HK-2 (cell line): ENCODE results near the gene ABAT.
"Not testable (repeated sequence)": the region's sequence is repeated elsewhere in the genome, so short reads cannot be mapped to it uniquely, and the experiment has no call there.

Experiments used
- DNase-seq: peaks from one replicate; pipeline ENCODE4 v3.0.0-alpha.2; 2018; ENCODE audit not compliant: unreplicated experiment

Gene ABAT

DNA sequence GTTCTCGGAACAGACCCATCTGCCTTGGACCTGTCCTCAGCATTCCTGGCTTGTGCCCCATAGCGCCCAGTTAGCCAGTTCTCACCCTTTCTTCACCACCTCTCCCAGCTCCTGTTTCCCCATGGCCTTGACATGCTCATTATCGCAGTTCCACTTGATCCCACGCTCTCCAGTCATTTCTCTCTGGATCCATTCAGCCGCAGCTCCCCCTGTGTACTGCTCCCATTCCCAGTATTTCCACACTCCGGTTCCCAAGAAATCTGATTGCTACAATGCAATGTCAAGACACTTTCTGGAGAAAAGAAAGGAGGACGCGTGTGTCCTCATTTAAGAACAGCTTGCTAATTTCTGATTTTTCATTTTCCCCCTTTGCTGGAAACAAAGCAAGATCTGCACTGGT, 67.7 kb downstream of the ABAT start:
- DNase-seq: no peak

DNA sequence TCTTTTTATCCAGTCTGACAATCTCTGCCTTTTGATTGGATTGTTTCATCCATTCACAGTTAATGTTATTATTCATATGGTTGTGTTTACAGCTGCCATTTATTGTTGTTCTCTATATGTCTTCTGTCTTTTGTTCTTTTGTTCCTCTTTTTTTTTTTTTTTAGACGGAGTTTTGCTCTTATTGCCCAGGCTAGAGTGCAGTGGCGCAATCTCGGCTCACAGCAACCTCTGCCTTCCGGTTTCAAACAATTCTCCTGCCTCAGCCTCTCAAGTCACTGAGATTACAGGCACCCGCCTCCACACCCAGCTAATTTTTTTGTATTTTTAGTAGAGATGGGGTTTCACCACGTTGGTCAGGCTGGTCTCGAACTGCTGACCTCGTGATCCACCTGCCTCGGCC, 74.5 kb downstream of the ABAT start:
- DNase-seq: not testable (repeated sequence)

DNA sequence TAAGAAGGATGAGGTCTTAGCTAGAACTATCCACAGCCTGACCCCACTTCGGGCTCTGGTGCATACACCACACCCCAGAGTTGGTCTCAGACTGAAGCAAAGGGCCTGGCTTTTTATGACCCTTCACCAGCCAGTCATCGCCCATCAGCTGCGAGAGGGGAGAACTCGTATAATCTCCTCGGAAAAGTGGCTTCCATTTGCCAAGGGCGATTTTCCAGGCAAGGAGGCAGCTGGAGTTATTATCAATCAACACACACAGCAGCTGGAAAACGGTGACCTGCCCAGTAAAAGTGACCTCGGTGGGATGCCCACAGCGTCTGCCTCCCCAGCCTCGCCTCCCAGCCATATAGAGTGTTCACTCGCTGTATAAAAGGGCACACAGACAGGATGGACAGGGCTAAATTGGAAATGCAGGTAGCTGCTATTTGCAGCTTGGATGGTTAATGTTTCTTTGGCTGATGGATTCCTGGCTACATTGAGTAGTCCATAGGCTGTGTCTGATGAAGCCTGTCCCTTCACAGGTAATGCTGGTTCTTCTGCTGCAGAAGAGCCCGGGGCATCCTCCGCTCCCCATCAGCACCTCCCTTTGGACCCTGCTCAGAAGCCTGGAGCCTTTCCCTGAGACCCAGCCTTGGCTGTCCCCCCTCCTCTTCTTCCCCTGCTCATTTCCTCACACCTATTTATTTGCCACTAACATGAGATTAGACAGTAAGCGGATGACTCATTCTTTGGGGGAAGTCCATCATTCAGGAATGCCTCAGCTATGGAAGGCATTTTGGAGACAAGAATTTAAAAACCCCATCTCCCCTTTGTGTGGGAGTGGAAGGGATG, 77.3 kb downstream of the ABAT start:
- DNase-seq: peak; percentile 6

DNA sequence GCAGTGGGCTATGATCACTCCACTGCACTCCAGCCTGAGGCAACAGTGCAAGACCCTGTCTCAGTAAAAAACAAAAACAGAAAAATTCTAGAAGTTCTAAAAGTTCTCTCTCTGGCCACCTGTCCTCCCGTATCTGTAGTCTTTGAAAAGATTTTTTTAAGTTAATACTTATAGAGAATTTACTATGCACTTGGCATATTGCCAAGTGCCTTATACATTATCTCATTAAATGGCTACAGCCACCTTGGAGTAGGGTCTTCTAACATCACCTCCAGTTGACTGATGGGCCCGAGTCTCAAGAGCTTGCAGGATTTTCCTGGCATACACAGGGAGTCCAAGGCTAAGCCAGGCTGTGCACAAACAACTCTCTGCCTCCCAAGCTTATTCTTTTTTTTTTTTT, 78.3 kb downstream of the ABAT start:
- no peak for DNase-seq

DNA sequence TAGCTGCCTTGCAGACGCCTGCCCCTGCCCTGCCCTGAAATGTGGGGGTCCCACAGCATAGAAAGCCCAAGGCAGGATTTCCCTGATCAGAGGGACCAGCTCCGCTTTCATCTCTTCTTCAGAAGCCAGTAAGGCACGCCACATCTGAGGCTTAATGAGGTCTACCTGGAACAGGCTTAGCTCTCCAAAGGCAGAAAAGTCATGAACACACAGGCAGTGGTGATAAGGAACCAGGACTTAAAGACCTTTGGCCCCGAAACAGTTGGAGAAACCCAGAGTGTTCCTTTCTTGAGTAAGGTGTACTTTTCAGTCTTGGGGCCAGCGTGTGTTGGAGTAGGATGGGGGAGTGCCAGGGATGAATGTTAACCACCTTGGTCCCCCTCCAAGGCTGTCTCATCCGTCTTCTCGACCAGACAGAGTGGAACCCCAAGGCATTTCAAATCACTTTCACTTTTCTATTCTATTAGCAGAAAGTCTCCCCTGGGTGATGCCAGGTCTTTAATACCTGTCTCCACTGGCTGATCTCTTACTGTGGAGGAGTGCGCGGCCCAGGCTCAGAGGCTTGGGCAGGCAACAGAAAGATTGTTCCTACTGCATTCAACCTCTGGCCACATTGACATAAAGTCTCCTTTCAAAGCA, 79.1 kb downstream of the ABAT start:
- DNase-seq: no peak

DNA sequence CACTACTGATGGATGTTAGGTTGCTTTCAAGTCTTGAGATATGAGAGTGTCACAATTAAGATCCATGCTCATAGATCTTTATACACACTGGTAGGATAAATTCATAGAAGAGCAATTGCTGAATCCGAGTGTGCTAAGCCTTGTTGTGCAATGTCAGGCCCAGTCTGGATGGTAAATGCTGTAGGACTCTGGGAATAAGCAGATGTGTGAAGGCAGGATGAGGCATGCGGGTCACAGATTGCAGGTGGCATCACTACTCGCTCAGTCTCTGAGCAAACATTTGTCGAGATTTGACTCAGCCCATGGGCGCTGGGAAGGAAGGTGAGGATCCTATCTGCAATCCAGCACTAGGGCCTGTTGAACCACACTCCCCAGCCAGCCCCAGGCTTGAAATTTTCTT, 82.3 kb downstream of the ABAT start:
- no peak for DNase-seq

DNA sequence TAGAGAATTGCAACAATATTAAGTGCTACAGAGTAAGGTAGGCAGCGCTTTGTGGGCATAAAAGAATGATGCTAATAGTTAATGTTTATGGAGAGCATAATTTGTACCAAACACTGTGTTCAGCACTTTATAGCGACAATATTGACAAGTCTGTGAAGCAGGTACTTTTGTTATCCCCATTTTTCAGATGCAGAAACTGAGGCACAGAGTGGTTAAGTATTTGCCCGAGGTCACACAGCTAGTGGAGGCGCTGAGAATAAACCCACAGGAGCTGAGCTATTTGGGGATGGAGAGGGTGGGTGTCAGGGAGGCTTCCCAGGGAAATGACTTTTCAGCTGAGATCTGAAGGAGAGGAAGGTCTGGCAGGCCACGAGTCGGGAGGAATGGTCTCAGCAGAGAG, 83.6 kb downstream of the ABAT start:
- DNase-seq: no peak

DNA sequence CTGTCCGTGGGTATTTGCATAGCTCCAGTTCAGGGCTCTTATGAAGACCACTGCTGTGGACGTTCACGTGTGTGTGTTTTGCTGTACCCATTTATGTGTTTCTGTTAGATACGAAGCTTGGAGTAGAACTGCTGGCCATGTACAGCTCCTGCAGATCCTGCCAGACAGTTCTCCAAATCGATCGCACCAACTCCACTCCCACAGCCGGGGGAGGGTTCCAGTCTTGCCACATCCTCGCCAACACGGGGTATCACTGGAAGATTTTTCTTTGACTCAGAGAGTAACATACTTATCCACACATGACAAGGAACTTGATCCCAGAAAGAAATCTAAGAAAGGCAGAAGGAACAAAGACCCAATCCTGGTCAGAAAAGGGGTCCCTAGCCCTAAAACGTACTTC, 85.6 kb downstream of the ABAT start:
- DNase-seq: no peak

DNA sequence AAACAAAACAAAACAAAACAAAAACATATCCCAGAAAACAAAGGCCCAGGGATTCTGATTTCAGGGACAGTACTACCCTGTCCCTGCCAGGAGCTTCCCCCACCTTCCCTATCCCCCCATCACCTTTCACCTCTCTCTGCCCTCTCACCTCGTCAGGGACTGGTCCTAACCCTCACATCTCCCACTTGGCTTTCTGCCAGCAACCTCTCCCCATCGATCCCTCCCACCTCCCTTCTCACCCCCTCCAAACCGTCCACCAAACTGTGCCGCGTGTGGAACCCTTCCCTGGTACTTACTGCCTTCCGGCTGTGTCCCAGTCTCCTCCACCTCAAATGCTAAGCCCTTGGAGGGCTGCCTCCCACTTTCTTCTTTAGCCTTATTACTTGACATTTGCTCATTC, 86.7 kb downstream of the ABAT start:
- DNase-seq: no peak

DNA sequence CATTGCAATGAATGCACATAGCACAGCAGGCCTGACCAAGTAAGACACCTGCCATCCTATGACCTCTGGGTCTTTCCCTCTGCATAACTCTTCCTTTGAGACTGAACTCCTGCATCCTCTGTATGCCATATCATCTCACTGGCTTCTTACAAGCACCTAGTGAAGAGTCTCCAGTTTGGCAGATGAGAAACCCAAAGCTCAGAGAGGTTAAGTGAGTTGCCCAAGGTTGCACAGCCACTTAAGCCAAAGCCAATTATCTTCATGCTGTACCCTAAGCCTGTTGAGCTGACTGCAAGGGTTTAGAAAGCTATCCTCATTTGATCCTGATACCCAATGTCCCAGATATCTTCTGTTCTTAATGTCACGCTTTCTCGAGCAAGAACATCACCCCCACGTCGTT, 87.8 kb downstream of the ABAT start:
- no peak for DNase-seq

DNA sequence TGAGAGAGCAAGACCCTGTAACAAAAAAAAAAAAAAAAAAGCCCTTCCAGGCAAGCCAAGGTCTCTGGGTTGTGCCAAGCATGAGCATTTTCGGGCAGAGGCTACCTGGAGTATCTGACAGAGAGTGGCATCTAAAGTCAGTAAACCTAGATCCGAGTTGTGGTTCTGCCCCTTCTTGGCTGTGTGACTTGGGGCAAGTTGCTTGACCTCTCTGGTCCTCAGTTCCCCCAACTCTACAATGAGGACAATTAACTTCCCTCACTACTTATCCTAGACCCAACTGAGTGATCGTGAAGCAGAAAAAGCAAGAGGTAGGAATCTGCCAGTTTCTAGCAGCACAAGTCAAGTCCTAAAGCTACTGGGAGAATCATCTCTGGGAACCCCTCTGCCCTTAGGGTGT, 88.7 kb downstream of the ABAT start:
- no peak for DNase-seq

DNA sequence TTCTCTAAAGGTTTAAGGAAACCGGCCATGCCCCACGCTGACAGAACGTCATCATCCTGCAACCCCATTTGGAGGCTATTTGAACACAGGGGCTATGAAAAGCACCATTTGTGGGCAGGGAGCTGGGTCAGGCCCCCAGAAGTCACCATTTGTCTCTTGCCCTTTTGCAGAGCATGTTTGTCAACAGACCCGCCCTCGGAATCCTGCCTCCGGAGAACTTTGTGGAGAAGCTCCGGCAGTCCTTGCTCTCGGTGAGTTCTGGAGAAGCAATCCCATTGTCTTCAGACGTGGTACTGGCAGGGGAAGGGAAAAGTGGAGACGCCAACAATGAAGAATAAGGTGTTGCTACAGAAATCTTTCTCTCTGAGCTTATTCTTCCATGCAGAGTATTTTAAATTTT, 89.5 kb downstream of the ABAT start:
- DNase-seq: no peak

DNA sequence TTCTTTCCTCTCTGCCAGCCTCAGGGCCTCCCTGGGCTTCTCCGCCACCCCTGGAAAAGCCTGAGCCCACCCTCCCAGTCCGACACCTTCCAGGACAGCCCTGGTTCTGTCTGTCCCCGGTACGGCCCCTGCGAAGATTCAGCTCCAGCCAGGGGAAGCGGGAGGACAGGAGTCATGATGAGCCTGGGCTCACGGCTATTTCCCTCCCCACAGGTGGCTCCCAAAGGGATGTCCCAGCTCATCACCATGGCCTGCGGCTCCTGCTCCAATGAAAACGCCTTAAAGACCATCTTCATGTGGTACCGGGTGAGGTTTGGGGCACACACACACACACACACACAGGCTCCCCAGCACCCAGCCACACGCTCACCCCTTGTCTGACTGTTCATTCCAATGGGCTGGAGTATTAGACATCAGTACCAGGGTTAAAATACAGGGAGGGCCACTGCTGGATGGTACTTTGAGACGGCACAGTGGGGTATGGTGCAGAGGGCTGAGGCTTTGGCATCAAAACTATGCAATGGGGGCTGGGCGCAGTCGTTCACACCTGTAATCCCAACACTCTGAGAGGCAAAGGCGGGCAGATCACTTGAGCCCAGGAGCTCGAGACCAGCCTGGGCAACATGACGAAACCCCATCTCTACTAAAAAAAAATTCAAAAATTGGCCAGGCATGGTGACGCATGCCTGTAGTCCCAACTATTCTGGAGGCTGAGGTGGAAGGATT, 90.3 kb downstream of the ABAT start:
- DNase-seq: no peak

DNA sequence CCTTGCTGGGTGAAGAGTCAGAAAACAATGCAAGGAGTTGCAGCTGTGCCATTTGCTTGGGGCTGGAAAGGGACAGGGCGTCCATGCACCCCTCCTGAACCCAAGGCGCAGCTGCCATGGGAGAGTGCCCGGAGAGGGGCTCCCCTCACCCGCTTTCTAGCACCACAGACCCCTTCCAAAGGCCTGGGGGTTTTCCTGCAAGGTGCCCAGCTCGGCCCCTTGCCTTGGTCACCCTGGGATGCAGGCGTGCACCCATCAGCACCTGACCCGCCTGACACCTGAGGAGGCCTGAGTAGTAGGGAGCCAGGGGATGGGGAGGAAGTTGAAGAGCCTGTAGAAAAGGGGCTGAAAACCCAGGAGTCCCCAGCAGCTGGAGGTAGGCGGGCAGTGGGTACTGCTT, 92.8 kb downstream of the ABAT start:
- no peak for DNase-seq

DNA sequence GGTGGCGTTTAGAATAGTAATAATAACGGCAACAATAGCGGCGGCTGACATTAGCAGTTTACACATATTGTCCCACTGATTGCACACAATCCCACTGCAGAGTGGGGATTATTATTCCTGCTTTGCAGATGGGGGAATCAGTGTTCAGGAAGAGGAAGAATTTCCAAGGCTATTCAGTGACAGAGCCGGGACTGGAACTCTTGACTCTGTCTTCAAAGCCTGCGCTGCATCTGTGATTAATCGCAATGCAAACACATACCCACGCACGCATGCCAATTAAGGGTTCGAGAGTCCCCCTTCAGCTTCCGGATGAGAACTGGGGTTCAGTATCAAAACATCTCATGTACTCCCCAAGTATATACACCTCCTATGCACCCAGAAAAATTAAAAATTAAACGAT, 93.9 kb downstream of the ABAT start:
- no peak for DNase-seq

DNA sequence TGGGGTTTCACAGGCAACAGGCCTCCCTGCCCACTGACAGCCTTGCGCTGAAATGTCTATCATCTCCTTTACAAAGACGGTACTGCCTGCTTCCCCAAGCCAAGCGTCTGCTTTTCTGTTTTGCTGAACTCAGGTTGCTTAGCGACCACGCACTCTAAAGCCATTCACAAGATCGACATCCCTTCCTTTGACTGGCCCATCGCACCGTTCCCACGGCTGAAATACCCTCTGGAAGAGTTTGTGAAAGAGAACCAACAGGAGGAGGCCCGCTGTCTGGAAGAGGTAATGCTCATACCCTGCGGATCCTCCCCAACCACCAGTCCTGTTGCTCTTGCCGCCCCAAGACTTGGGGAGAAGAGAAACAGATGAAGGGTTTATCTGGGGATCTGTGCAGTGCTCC, 94.3 kb downstream of the ABAT start:
- no peak for DNase-seq

DNA sequence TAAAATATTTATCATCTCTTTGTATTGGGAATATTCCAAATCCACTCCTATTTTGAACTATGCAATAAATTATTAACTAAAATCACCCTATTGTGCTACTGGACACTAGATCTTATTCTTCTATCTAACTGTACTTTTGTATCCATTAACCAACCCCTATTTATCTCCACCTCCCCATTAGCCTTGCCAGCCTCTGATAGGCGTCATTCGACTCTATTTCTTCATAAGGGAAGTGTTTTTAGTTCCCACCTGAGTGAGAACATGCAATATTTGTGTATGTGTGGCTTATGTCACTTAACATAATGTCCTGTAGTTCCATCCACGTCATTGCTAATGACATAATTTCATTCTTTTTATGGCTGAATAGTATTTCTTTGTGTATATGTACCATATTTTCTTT, 99.1 kb downstream of the ABAT start:
- no peak for DNase-seq

DNA sequence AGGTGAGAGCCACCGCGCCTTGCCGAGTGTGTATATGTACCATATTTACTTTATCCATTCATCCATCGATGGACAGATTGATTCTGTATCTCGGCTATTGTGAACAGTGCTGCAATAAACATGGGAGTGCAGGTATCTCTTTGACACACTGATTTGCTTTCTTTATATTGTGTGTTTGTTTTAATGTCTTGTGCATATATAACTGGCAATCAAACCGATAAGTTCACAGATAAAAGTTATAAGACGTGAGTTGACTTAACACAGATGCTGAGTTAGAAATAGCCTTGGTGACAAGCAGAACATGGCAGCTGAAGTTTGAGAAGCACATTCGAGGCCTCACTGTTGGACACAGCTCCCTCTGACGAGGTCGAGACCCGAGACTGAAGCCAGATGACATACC, 99.8 kb downstream of the ABAT start:
- no peak for DNase-seq

DNA sequence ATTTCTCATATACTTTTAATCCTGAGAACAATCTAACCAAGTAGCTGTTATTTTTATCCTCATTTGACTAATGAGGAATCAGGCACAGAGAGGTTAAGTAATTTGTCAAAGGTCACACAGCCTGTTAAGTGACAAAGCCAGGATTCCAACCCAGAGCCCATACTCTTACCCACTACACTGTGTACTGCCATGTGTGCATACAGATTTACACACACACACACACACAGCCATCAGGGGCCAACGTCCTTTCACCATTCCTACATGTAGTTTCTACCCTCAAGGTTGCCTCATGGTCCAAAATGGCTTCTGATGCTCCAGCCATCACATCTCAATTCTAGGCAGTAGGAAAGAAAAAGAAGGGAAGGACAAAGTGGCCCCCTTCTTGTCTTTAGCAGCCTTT, 100.9 kb downstream of the ABAT start:
- DNase-seq: no peak

DNA sequence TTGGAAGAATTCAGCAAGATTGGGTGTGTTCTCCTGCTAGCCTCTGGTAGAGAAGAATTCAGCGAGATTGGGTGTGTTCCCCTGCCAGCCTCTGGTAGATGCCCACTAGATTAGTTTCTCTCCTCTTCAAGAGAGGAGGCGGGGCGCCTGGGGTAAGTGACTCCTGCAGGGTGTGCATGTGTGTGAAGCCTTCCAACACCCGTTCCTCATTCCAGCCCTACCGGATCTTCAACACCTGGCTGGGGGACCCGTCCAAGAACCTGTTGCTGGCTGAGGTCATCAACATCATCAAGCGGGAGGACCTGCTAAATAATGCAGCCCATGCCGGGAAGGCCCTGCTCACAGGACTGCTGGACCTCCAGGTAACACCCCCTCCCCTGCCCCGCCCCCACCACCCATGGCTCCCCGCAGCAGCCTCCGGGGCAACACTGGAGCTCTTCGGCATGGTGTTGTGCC, 101.7 kb downstream of the ABAT start:
- DNase-seq: no peak

DNA sequence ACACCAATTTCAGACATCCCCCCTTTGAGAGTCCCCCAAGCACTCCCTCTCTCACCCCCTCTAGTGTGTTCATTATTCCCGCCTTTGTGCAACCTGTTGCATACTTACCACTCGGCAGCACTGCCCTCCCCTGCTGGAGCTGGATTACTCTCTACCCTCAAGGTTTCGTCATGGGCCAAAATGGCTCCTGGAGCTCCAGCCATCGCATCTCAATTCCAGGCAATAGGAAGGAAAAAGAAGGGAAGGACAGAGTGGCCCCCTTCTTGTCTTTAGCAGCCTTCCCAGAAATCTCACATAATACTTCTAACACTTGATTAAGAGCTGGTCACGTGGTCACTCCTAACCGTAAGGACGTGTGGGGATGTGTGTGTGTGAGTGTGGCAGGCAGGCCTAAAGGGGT, 102.8 kb downstream of the ABAT start:
- DNase-seq: no peak

DNA sequence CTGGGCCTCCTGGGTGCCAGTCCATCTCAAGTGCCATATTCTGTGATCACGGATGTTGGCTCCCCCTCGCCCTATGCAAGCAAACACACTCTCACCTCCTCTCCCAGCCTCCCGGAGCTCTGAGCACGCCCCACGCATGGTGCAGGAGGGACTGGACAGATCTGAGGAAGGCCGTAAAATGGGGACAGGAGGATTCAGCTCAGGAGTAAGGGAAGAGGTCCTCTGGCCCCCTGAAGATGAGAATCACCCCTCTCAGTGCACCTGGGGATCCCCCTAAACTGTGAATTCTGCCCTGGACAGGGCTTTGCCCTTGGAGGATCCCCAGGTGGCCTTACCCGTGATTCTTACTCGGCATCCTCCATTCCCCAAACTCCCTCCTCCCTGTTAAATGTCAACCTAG, 107.4 kb downstream of the ABAT start:
- DNase-seq: no peak

DNA sequence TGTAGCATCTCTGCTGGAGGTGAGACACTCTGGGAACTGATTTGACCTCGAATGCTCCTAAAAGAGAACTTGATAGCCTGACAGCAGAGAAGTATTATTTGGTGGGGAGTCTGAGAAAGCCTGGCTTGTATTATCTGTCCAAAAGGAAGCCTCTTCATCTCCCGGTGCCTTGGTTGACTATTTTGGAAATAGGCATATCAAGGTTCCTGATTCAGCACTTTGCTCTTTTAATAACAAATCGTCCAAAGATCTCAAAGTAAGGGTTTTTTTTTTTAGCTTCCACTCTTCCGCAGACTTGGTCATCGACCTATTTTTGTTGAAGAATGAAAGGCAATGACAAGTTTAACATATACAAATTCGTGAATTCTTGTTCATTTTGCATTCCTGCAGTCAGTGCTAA, 108.3 kb downstream of the ABAT start:
- DNase-seq: no peak
